Central memory CD4-positive, alpha-beta T cell (primary cell): ENCODE data around the gene PEA15.

Source experiments
- DNase-seq: peaks from one replicate; pipeline ENCODE4 v3.0.0; 2022

PEA15 gene

DNA sequence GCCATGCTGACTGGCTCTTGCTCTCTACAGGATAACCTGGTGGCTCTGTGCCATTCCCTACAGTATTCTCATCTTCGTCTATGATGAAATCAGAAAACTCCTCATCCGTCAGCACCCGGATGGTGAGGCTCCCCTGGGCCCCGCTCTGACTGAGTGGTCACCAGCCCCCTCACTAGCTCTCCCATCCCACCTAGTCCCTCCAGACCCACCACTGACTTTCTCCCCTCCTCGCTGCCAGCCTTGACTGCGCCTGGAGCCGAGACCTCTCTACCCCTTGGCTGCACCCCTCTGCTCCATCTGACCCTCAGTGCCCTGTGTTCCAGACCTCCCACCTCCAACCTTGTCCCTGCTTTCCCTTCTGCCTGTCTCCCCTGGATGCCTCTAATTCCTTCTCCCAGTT is 18.9 kb upstream of the PEA15 start:
- no peak for DNase-seq

DNA sequence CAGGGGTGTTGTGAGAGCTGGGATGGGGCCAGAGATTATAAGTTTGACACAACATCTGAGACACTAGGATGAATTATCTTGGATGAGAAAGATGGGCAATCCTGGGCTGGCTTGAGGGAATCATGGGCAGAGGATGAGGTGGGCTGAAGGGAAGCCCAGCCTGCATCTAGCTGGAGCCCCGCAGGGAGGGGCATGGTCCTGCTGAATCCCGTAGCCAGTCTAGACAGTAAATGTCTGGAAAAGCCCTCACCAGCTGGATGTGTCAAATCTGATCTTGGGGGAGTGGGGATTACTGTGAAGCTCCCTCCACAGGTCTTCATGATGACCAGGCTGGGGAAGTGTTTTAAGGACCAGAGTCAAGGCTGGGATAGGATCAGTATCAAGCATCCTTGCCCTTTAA is 18.5 kb upstream of the PEA15 start:
- DNase-seq = no peak

GRCh38 chr1:160187407-160187806 is 17.8 kb upstream of the PEA15 start:
- DNase-seq = no peak

- no peak for DNase-seq
These were observed 16.8 kb upstream of the PEA15 start for GRCh38 chr1:160188341-160188740.

- DNase-seq = no peak
These were observed 15.2 kb upstream of the PEA15 start, which contains the start of gene CASQ1 for GRCh38 chr1:160189649-160190625. TSS of gene CASQ1 (plus strand) at chr1:160190575. CDS start at chr1:160190752, 177 bp downstream.

- DNase-seq = no peak
These were observed 13.4 kb upstream of the PEA15 start for GRCh38 chr1:160191756-160192155.

DNA sequence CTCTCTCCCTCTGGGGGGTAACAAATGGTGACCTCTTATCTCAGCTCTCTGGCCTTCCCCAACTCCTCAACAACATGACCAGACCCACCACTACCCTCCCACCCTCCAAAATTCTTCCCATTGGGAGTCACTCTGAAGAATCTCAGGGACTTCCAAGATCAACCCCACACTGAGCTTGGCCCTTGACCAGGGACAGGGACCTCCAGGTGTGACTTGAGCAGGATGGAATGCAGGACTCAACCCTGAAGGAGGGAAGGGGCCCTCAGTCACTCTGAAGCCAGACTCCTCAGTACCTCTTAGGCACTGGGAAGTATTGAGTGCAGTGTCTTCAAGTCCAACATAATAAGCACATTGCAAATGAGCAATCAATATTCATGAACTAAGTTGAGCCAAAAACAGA is 12.9 kb upstream of the PEA15 start:
- DNase-seq = no peak

DNA sequence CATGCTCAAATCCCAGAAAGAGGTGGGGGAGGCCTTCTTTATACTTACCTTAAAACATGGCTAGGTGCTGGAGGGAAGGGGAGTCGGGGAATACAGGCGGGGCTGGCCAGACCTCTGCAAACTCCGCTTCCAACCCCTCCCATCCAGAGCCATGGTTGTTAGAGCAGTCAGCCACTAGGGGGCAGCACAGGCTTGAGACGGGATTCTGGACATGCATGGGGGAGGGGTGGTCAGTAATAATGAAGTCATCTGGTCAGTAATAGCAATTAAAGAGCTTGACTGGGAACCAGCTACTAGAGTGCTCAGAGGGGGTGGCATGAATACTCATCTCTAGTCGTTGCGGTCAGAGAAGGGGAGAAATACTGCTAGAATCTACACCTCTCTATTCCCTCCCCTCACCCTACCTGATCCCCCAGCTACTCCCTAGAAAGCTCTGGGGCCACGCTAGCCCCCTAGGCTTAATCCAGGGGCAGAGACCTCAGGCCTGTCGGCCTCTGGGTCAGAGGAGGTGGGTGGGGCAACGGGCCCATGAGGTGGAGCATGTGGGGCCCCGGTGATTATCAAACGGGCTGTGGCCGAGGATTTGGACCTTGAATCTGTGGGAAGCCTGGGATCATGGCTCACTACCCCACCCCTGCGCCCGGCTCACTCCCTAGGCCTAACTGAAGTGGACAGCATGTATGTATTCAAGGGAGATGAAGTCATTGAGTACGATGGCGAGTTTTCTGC is 11.9 kb upstream of the PEA15 start:
- peak; percentile 58 for DNase-seq

DNA sequence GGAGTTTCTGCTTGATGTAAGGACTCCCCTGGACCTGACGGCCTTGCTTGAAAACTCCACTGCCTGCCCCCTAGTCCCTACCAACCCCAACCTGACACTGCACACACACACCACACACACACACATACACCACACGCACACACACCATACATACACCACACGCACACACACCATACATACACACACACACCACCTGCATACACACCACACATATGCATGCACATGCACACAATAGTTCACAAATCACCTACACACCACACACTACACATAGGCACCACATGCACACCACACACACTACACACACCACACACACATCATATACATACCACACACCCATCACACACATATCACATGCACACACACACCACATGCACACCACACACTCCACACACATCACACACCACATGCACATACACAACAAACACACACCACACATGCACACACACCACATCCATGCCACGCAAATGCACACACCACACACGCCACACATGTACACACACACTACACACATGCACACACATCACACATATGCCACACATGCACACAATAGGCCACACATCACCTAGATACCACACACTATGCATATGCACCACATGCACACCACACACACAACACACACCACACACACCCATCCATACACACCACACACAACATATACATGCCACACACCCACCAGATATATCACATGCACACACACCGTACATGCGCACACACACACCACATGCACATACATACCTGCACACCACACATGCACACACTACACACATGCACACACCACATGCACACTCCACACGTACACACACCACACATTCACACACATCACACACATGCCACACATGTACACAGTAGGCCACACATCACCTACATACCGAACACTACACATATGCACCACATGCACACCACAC is 11.1 kb upstream of the PEA15 start:
- DNase-seq = no peak

- no peak for DNase-seq
These were observed 10.5 kb upstream of the PEA15 start for GRCh38 chr1:160194737-160195059.

DNA sequence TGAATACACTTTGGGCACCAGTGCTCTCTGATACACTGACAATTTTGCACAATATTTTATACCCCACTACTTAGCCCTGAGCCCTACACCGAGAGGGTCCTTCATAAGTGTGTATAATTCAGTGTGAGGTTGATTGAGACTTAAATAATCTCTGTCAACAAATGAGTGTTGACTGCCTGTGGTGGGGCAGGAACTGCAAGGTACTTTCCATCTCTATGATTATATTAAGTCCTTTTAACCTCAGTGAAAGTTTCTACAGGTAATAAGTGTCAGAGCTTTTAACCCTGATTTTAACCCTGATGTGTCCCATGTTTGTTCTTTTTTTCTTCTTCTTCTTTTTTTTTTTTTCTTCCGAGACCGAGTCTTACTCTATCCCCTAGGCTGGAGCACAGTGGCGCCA is 9.0 kb upstream of the PEA15 start:
- no peak for DNase-seq

DNA sequence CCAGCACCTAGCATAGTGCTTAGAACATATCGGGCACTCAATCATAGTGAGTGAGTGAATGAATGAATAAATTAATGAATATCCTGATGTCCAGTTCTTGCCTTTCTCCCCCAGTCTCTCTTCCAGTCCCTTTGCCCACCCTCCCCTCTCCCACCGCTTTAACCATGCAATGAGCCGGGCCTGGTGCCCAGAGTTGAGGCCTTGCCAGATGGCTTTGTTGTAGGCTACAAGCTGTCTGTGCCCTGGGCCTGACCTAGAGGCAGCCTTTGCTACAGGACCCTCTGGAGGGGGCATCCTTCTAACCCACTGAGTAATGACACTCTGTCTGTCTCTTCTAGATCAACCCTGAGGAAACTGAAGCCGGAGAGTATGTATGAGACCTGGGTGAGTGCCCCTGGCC is 8.0 kb upstream of the PEA15 start:
- no peak for DNase-seq

GRCh38 chr1:160200786-160201185 is 4.4 kb upstream of the PEA15 start:
- DNase-seq = no peak

- no peak for DNase-seq
These were observed 500 bp upstream of the PEA15 start for GRCh38 chr1:160204526-160205241.

GRCh38 chr1:160206036-160206389 is 829 bp downstream of the PEA15 start:
- peak; percentile 47 for DNase-seq

- DNase-seq = no peak
These were observed 1.4 kb downstream of the PEA15 start for GRCh38 chr1:160206421-160207117.

- no peak for DNase-seq
These were observed 2.0 kb downstream of the PEA15 start for GRCh38 chr1:160207118-160207650.

- DNase-seq = no peak
These were observed 2.8 kb downstream of the PEA15 start for GRCh38 chr1:160207771-160208556.

DNA sequence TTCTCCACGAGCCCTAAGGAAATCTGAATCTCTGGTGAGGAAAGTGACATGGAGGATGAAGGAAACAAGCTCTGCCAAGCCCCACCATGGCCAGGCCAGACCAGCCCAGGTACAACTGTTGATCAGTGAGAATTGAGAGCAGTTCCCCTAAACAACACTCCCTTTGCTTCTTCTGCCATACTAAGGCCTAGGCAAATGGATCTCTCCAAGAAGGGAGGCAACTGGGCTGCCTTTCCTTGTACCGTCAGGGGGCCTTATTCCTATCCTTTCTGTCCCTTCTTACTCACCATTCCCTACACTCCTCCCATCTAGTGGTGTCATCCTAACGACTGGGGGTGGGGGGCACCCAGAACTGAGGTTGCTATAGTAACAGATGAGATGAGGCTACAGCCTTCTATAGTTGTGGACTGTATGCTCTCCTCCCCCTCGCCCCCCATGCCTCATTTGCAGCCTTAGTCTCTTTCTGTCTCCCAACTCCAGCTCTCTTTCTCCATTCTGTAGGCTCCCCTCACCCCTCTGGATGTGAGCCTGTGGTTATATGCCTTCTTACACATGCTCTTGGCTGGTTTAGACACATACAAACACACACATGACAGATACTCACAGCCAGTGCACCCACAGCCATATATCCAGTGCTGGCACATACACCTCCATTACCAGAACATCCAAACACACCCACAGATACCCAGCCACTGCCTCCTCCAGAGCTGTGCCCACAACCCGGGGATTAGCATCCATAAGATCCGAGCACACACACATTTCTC is 3.6 kb downstream of the PEA15 start:
- no peak for DNase-seq
